ENCODE measurements around the gene LYSMD1. TPM values are rescaled to one million over a fixed set of nuclear protein-coding genes. Genes with fewer than 3 reads are reported as not detected.

The LYSMD1 gene
- total and polyA plus RNA-seq, 2 of the 4 experiments (the other 2 are of a cell fraction), result 5.9 to 10.4 TPM

GRCh38 chr1:151211972-151212705 lies 46.4 kb upstream of the LYSMD1 start:
- H3K27ac ChIP-seq (ENCODE audit: insufficient read depth, low read length), result no peak overlapping the region
- H2AK5ac ChIP-seq (ENCODE audit: low read depth, low read length), result no peak overlapping the region
- intact Hi-C loops (cut with micrococcal nuclease), result no loop called here
- CTCF ChIA-PET, result no interaction called here
- no peak overlapping the region for H2BK120ac ChIP-seq (ENCODE audit: low read depth, low read length)
- peaks cover 4 to 64% of the 10 kb centered on the region in 2 experiments; a peak in 3 of 4 replicates for H3K79me1 ChIP-seq (ENCODE audit: low read depth in 1 of 2, low read length in 2 of 2)
- no peak overlapping the region for H2BK20ac ChIP-seq (ENCODE audit: low read depth, low read length)
- no peak overlapping the region for H3K56ac ChIP-seq (ENCODE audit: extremely low read depth, insufficient read depth, low read length)
- POLR2A ChIA-PET (ENCODE audit: unreplicated experiment), result interaction anchor here (0.6 kb wide), 1 partner anchor 11 kb away, joined by 3 read pairs; no protein-coding TSS in a partner anchor
- no peak overlapping the region for H3K4ac ChIP-seq (ENCODE audit: low read depth, low read length)
- H3K27me3 ChIP-seq (ENCODE audit: control insufficient read depth, insufficient read depth, low read length), result no peaks in the 10 kb centered on the region
- H3K9ac ChIP-seq (ENCODE audit: low read depth, low read length), result no peak overlapping the region
- no peak overlapping the region for H2AK9ac ChIP-seq (replicated peaks; ENCODE audit: low read depth, low read length, poor library complexity)
- no peak overlapping the region for H2AFZ ChIP-seq (replicated peaks; ENCODE audit: low read length, poor library complexity)
- H3K9me1 ChIP-seq (ENCODE audit: insufficient read depth, low read length), result peaks cover 8% of the 10 kb centered on the region; the same call in 1 of the 2 replicates
- no peak overlapping the region for H3K4me3 ChIP-seq (ENCODE audit: insufficient read depth, low read depth, low read length)
- no peak overlapping the region for H3K4me2 ChIP-seq (ENCODE audit: low read depth, low read length)
- DNase-seq (no peak), ATAC-seq (ENCODE audit: low read depth) (no peak)
- H3K23ac ChIP-seq (ENCODE audit: low read depth, low read length), result 0 out of 2 replicates have a peak overlapping the region, but pooled peaks have one; percentile 26
- H2BK5ac ChIP-seq (ENCODE audit: low read depth, low read length, poor library complexity, severe bottlenecking), result peak overlapping the region; percentile 1
- BruUV-seq (replicated peaks), result no TSS peak
- no peak overlapping the region for H3K14ac ChIP-seq (replicated peaks; ENCODE audit: low read depth, low read length)
- H2BK15ac ChIP-seq (ENCODE audit: low read depth, low read length), result no peak overlapping the region
- no peaks in the 10 kb centered on the region for H3K9me3 ChIP-seq (ENCODE audit: control insufficient read depth, insufficient read depth, low read length)
- peaks cover 25% of the 10 kb centered on the region for H3K36me3 ChIP-seq (ENCODE audit: control insufficient read depth, insufficient read depth, low read length)
- H4K91ac ChIP-seq (ENCODE audit: insufficient read depth, low read depth, low read length), result no peak overlapping the region
- dilution Hi-C loops (cut with HindIII; ENCODE audit: low sequenced_read_pairs, unreplicated experiment), result no loop called here
- no peak overlapping the region for H4K5ac ChIP-seq (ENCODE audit: low read depth, low read length)
- in situ Hi-C loops (cut with MboI; ENCODE audit: low sequenced_read_pairs), result no loop called here
- no peak overlapping the region for H3K18ac ChIP-seq (ENCODE audit: low read depth, low read length)
- peaks cover 1% of the 10 kb centered on the region; the same call in 1 of the 2 replicates for H3K4me1 ChIP-seq (ENCODE audit: control insufficient read depth, insufficient read depth, low read length)
- no peak overlapping the region for H4K8ac ChIP-seq (ENCODE audit: low read depth in 2 of 2, low read length in 2 of 2)
- WGBS, 2 experiments (ENCODE audit: extremely low coverage in 2 of 2, insufficient read length in 1 of 2), result no CpG with 5 or more reads among the region's 15 CpGs
- peaks cover 79% of the 10 kb centered on the region for H4K20me1 ChIP-seq (ENCODE audit: insufficient read depth, low read length)
- TF ChIP-seq NFE2L2 (IDR thresholded peaks at IDR 0.05; ENCODE audit: low read depth, low read length), result no peak
- TF ChIP-seq MAFK (IDR thresholded peaks at IDR 0.05; ENCODE audit: low read depth, low read length), result no peak
- TF ChIP-seq ELK1 (IDR thresholded peaks at IDR 0.05; ENCODE audit: borderline replicate concordance, low read depth, low read length), result no peak
- no peak for TF ChIP-seq CHD1 (IDR thresholded peaks at IDR 0.05; ENCODE audit: low read depth, low read length)
- TF ChIP-seq RFX5 (IDR thresholded peaks at IDR 0.05; ENCODE audit: low read depth, low read length), result no peak
- TF ChIP-seq SMC3 (IDR thresholded peaks at IDR 0.05; ENCODE audit: low read depth, low read length), result no peak
- no peak for TF ChIP-seq RCOR1 (IDR thresholded peaks at IDR 0.05; ENCODE audit: insufficient replicate concordance, low read length)
- no peak for TF ChIP-seq POLR2A (IDR thresholded peaks at IDR 0.05; ENCODE audit: low read depth, low read length)
- no peak for TF ChIP-seq CTCF (conservative IDR thresholded peaks at IDR 0.05; ENCODE audit: low read depth, low read length)
- TF ChIP-seq MAZ (IDR thresholded peaks at IDR 0.05; ENCODE audit: borderline replicate concordance, low read depth, low read length), result no peak
- no peak for TF ChIP-seq CEBPB (IDR thresholded peaks at IDR 0.05; ENCODE audit: low read depth, low read length)
- no peak for TF ChIP-seq FOS (IDR thresholded peaks at IDR 0.05; ENCODE audit: low read depth, low read length)
- TF ChIP-seq MXI1 (IDR thresholded peaks at IDR 0.05; ENCODE audit: borderline replicate concordance, low read depth, low read length), result no peak
- no peak for TF ChIP-seq BHLHE40 (IDR thresholded peaks at IDR 0.05; ENCODE audit: low read depth, low read length)
- no peak for TF ChIP-seq RAD21 (IDR thresholded peaks at IDR 0.05; ENCODE audit: low read length)

All from IMR-90 (cell line).